K562 (cell line): ENCODE measurements around the gene SH2D4B. TPM values are rescaled to one million over a fixed set of nuclear protein-coding genes. Genes with fewer than 3 reads are reported as not detected.

Experiments
- ATAC-seq: fragments of 200-7000 bp; cut with Tn5 transposase; 3 replicates; pipeline ENCODE4 v1.9.1; 2020; ENCODE audit warnings: moderate library complexity
- BruUV-seq: library from RNA; stranded (reverse); fragments of 400-500 nt; replicated peaks from 2 replicates; lab custom pipeline; 2021; lab: Mats Ljungman, UMichigan
- CTCF ChIA-PET: fragments of 300-600 bp; formaldehyde crosslinking; extraction: SDS; loops from one replicate; lab custom pipeline; 2021; ENCODE audit warnings: low intra/inter-chr PET ratio; lab: Yijun Ruan, JAX
- POLR2A ChIA-PET: fragments of 300-600, 350-650 bp; sonication (Branson Sonifier 250); formaldehyde crosslinking; extraction: SDS; loops from one replicate; lab custom pipeline; 2021; ENCODE audit warnings: antibody characterized with exemption, inconsistent platforms; lab: Yijun Ruan, JAX
- DNase-seq, 4 experiments: peaks; one replicate each; pipeline versions ENCODE4 v3.0.0 to v3.0.0-alpha.2; 2011 to 2018; ENCODE audit warnings: low spot score in 3 of 4, mixed read lengths in 3 of 4; ENCODE audit errors: extremely low read depth in 1 of 4
- FAIRE-seq: peaks from 2 replicates; lab custom pipeline; 2011; peaks lifted over from hg19 to GRCh38; lab: Jason Lieb, UNC
- H2AFZ ChIP-seq: 2 replicates; pipeline ENCODE4 v1.6.0; 2011; ENCODE audit warnings: low read depth, low read length, control low read depth, inconsistent platforms
- H3K27ac ChIP-seq: fragments of 200-600 bp; 3 replicates; pipeline ENCODE4 v1.8.0; 2011; ENCODE audit warnings: low read depth, mild to moderate bottlenecking, control low read depth, inconsistent platforms, low read length, moderate library complexity, mixed read lengths; ENCODE audit errors: extremely low read depth
- H3K27me3 ChIP-seq, 2 experiments: fragments of 300-600 bp in 1 of 2; 2 replicates in 1 of 2; 3 replicates in 1 of 2; pipeline versions ENCODE4 v1.6.0 to v1.8.0; 2011; ENCODE audit warnings: inconsistent platforms in 2 of 2, low read length in 2 of 2, mild to moderate bottlenecking in 1 of 2, mixed read lengths in 1 of 2, moderate library complexity in 1 of 2; ENCODE audit not compliant: control insufficient read depth in 2 of 2, insufficient read depth in 2 of 2
- H3K36me3 ChIP-seq: fragments of 300-600 bp; 3 replicates; pipeline ENCODE4 v1.8.0; 2011; ENCODE audit warnings: mild to moderate bottlenecking, low read length, inconsistent platforms; ENCODE audit not compliant: control insufficient read depth, insufficient read depth
- H3K4me1 ChIP-seq, 2 experiments: fragments of 200-600 bp in 1 of 2; replicated peaks in 1 of 2; 2 replicates in 1 of 2; 3 replicates in 1 of 2; pipeline versions ENCODE4 v1.5.1 to v1.8.0; 2011; ENCODE audit warnings: inconsistent platforms in 2 of 2, low read length in 2 of 2, mild to moderate bottlenecking in 1 of 2, mixed read lengths in 1 of 2, moderate library complexity in 1 of 2; ENCODE audit not compliant: control insufficient read depth in 2 of 2, insufficient read depth in 2 of 2
- H3K4me2 ChIP-seq: 2 replicates; pipeline ENCODE4 v1.6.1; 2011; ENCODE audit warnings: low read length, control low read depth, inconsistent platforms, mixed read lengths; ENCODE audit not compliant: insufficient read depth
- H3K4me3 ChIP-seq: fragments of 200-600 bp; sonication (generic), shearing (Covaris generic); 2 replicates; pipeline ENCODE4 v1.5.1; 2016; ENCODE audit warnings: control low read depth, inconsistent platforms
- H3K79me2 ChIP-seq: fragments of 200-600 bp; 3 replicates; pipeline ENCODE4 v1.8.0; 2011; ENCODE audit warnings: low read length, inconsistent platforms; ENCODE audit not compliant: control insufficient read depth, insufficient read depth
- H3K9ac ChIP-seq, 2 experiments: 2 replicates each; pipeline versions ENCODE4 v1.6.0 to v1.6.1; 2011; ENCODE audit warnings: low read depth in 2 of 2, low read length in 2 of 2, control low read depth in 1 of 2, inconsistent platforms in 1 of 2, mild to moderate bottlenecking in 1 of 2, mixed read lengths in 1 of 2; ENCODE audit not compliant: insufficient read depth in 1 of 2
- H3K9me1 ChIP-seq: one replicate; pipeline ENCODE4 v1.6.0; 2011; ENCODE audit warnings: inconsistent platforms, mild to moderate bottlenecking, low read length, moderate library complexity; ENCODE audit not compliant: control insufficient read depth, insufficient read depth
- H3K9me3 ChIP-seq: replicated peaks from 2 replicates; pipeline ENCODE4 v1.5.1; 2011; ENCODE audit warnings: low read depth, low read length, inconsistent platforms; ENCODE audit not compliant: control insufficient read depth, insufficient read depth
- H4K20me1 ChIP-seq: replicated peaks from 2 replicates; pipeline ENCODE4 v1.6.1; 2011; ENCODE audit warnings: low read length, inconsistent platforms, mixed read lengths; ENCODE audit not compliant: control insufficient read depth, insufficient read depth
- CEBPG ChIP-seq, 3 experiments: fragments of 200-800 bp in 1 of 3; sonication (Bioruptor generic) in 1 of 3; sonication (generic) in 1 of 3; formaldehyde crosslinking in 1 of 3; IDR thresholded peaks in 2 of 3; conservative IDR thresholded peaks in 1 of 3; 2 replicates each; pipeline versions ENCODE4 v1.6.1 to v1.8.0; 2016 to 2022; ENCODE audit warnings: missing compliant biosample characterization in 2 of 3, missing genetic modification characterization in 2 of 3, mild to moderate bottlenecking in 1 of 3, missing genetic modification reagents in 1 of 3
- FOXA3 ChIP-seq, 2 experiments: fragments of 450-650 bp in 1 of 2; sonication (generic) in 1 of 2; formaldehyde crosslinking; IDR thresholded peaks in 1 of 2; conservative IDR thresholded peaks in 1 of 2; 2 replicates each; pipeline versions ENCODE4 v1.4.0 to v1.8.0; 2020 to 2022; ENCODE audit warnings: mild to moderate bottlenecking in 2 of 2, missing genetic modification reagents in 1 of 2
- POLR3A ChIP-seq: IDR thresholded peaks from 2 replicates; pipeline ENCODE4 v1.6.1; 2011; ENCODE audit warnings: borderline replicate concordance, mild to moderate bottlenecking, moderate library complexity; ENCODE audit not compliant: insufficient read length, insufficient read depth; ENCODE audit errors: extremely low read depth
- RBM17 ChIP-seq: fragments of 200-400 bp; formaldehyde crosslinking; IDR thresholded peaks from 2 replicates; pipeline ENCODE4 v1.6.1; 2017; ENCODE audit warnings: low read depth, mild to moderate bottlenecking, low read length, borderline replicate concordance
- TEAD4 ChIP-seq, 2 experiments: sonication (generic) in 1 of 2; formaldehyde crosslinking in 1 of 2; IDR thresholded peaks; 2 replicates each; pipeline versions ENCODE4 v1.6.1 to v1.8.0; 2012 to 2022; ENCODE audit warnings: borderline replicate concordance in 1 of 2, inconsistent platforms in 1 of 2, low read length in 1 of 2, mild to moderate bottlenecking in 1 of 2, missing genetic modification reagents in 1 of 2
- WGBS: fragments of 100-300 bp; shearing (Covaris generic); methylation state at CpG from one replicate; pipeline ENCODE4 v1.1.6; 2016; ENCODE audit warnings: low coverage, mixed read lengths; ENCODE audit not compliant: insufficient coverage; ENCODE audit errors: missing lambda C conversion rate; 5-methylcytosine and 5-hydroxymethylcytosine counted together
- in situ Hi-C: fragments of 300-500 bp; cut with MboI; formaldehyde crosslinking; loops from 4 replicates; pipeline ENCODE4 v1.15.0; 2018; ENCODE audit warnings: inconsistent platforms, mixed read lengths
- intact Hi-C: fragments of 100-400 bp; cut with micrococcal nuclease; formaldehyde crosslinking; loops from 2 replicates; pipeline ENCODE4 v1.14.2; 2022
- polyA plus RNA-seq, 8 experiments: library from polyadenylated mRNA; depleted of rRNA in 4 of 8; stranded (reverse) in 5 of 8; unstranded in 3 of 8; fragments of >200 nt; fragmentation: Nextera tagmentation in 2 of 8; fragmentation: Illumina TruSeq in 1 of 8; extraction: Ambion mirVana in 2 of 8; extraction: Trizol in 1 of 8; gene quantifications; 2 replicates each; pipeline versions ENCODE4 v1.2.1 to v1.2.3, GENCODE V29; 2011 to 2014; ENCODE audit warnings: inconsistent platforms in 1 of 8, missing spikeins in 1 of 8
- total RNA-seq, 7 experiments: library from RNA; depleted of rRNA in 6 of 7; stranded (reverse); fragments of >200 nt in 6 of 7; fragmentation: Illumina TruSeq in 2 of 7; extraction: Trizol in 2 of 7; gene quantifications; 2 replicates each; pipeline versions ENCODE4 v1.2.1 to v1.2.3, GENCODE V29; 2011 to 2021; ENCODE audit warnings: low replicate concordance in 1 of 7

Gene SH2D4B
- total and polyA plus RNA-seq, 9 of the 15 experiments (the other 6 are each of a cell fraction or from before 2014, with no cell fraction given) = 0.03 to 0.14 (median 0.04) TPM; not detected in 4

DNA sequence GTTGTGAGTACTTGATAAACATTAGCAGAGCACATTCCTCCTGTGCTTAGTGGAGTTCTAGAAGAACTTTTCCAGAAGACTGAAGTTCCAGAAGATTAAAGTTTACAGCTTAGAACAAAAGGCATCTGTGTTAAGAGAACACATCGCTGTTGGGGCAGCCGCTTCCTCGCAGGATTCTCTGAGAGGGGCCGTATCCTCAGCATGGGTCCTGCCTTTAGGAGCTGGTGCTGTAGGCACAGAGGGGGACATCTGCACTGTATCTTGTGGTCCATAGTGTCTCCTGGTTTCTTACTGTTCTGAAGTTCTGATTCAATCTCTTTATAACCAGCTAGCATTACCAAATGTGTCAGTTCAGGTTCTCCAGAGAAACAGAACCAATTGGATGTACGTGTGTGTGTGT, 16.3 kb downstream of the SH2D4B start (continued):
- no peak for TF ChIP-seq TEAD4 (IDR thresholded peaks at IDR 0.05; ENCODE audit: low read length)
- no peak for TF ChIP-seq TEAD4 (CRISPR knock-in tag; IDR thresholded peaks at IDR 0.05; ENCODE audit: borderline replicate concordance)
- TF ChIP-seq RBM17 = no peak
- TF ChIP-seq POLR3A = no peak

DNA sequence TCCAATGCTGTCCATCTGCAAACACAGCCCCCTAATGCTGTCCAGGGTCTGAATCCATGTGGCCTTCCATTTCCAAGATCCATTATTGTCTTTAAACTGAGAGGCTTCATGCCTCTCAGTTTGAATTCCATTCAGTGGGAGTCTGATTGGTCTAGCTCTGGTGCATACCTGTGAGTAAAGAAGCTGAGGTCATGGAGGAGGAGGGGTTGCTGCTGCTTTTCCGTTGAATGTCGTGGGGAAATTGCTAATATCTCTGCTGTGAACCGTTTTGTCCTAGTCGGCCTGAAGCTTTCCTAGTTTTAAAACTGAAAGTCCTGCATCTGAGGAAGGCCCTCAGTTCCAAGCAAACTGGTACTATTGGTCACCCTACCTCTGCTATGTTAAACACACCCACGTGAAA, 17.7 kb downstream of the SH2D4B start:
- no TSS peak for BruUV-seq
- Histone ChIP-seq H2AFZ (no peak overlapping the region), H3K36me3 (no peaks in the 10 kb centered on the region), H3K9me1 (no peaks in the 10 kb centered on the region), H3K4me2 (no peak overlapping the region), H3K4me3 (no peak overlapping the region), H3K79me2 (no peaks in the 10 kb centered on the region), H3K9ac (no peak overlapping the region), H3K27me3 (peaks cover 17 to 29% of the 10 kb centered on the region in 2 experiments), H4K20me1 (no peaks in the 10 kb centered on the region), H3K27ac (no peak overlapping the region), H3K4me1 (no peaks in the 10 kb centered on the region), H3K9me3 (no peaks in the 10 kb centered on the region)
- 2% methylated on average over 5 of the region's 5 CpGs for WGBS
- DNase-seq = no peak
- ChIA-PET POLR2A (interaction anchor here (0.6 to 0.9 kb wide), 2 partner anchors 8 to 19 kb away, joined by 3 read pairs; no protein-coding TSS in a partner anchor), CTCF (no interaction called here)
- TF ChIP-seq FOXA3 (CRISPR knock-in tag; conservative IDR thresholded peaks at IDR 0.05 in 1 of 2, IDR thresholded peaks at IDR 0.05 in 1 of 2) = no peak
- TF ChIP-seq CEBPG (CRISPR knock-in tag; IDR thresholded peaks at IDR 0.05) = no peak
- no peak for TF ChIP-seq CEBPG (tag; conservative IDR thresholded peaks at IDR 0.05 in 1 of 2, IDR thresholded peaks at IDR 0.05 in 1 of 2)
- in situ Hi-C loops (no loop called here), intact Hi-C loops (no loop called here)
- ATAC-seq = peak; percentile 31; the same call in 1 of the 3 replicates
- FAIRE-seq = peak; percentile 37
